Left lung (tissue), 10 donors: Measurements from ENCODE around the gene GPR141. TPM values are rescaled to one million over a fixed set of nuclear protein-coding genes. Genes with fewer than 3 reads are reported as not detected.

Experiments used
- ATAC-seq: fragments of 200-7000 bp; cut with Tn5 transposase; one replicate; pipeline ENCODE4 v1.9.1; 2020; ENCODE audit warnings: moderate library complexity
- DNase-seq, 4 donors: peaks; one replicate each; pipeline ENCODE4 v3.0.0-alpha.2; 2013 to 2020
- H3K27ac ChIP-seq, 2 donors: fragments of 200-600 bp; sonication (generic) in 1 of 2; one replicate each; pipeline versions ENCODE4 v1.5.0 to v1.8.0; 2020 to 2021
- H3K27me3 ChIP-seq, 2 donors: fragments of 200-600 bp; sonication (generic) in 1 of 2; one replicate each; pipeline versions ENCODE4 v1.5.0 to v1.8.0; 2020 to 2021
- H3K36me3 ChIP-seq, 2 donors: fragments of 200-600 bp; sonication (generic) in 1 of 2; one replicate each; pipeline versions ENCODE4 v1.5.0 to v1.8.0; 2020 to 2021
- H3K4me1 ChIP-seq, 2 donors: fragments of 200-600 bp; one replicate each; pipeline ENCODE4 v1.8.0; 2021
- H3K4me3 ChIP-seq, 2 donors: fragments of 200-600 bp; sonication (generic) in 1 of 2; one replicate each; pipeline versions ENCODE4 v1.5.0 to v1.8.0; 2020 to 2021; ENCODE audit warnings: mild to moderate bottlenecking in 1 of 2
- H3K9me3 ChIP-seq, 2 donors: fragments of 200-600 bp; sonication (generic) in 1 of 2; one replicate each; pipeline versions ENCODE4 v1.5.0 to v1.8.0; 2020 to 2021
- CTCF ChIP-seq, 2 donors: fragments of 200-600 bp; sonication (generic) in 1 of 2; IDR thresholded peaks; one replicate each; pipeline versions ENCODE4 v1.5.0 to v1.8.0; 2021; ENCODE audit warnings: antibody characterized with exemption in 2 of 2
- intact Hi-C, 2 donors: fragments of 100-400 bp; cut with DNase I; formaldehyde crosslinking; loops; one replicate each; pipeline versions ENCODE4 v1.11.2 to v1.14.2; 2022
- polyA plus RNA-seq, 6 donors: library from polyadenylated mRNA; unstranded; fragments of 120-200 nt; gene quantifications; one replicate each; pipeline ENCODE4 v1.2.1, GENCODE V29; 2013; ENCODE audit not compliant: insufficient read length in 6 of 6
- total RNA-seq, 2 donors: library from RNA; stranded (reverse); fragmentation: NEBNext Ultra II Directional; extraction: Animal tissue kit (Norgen Biotek cat#: 25700); gene quantifications; one replicate each; pipeline ENCODE4 v1.2.1, GENCODE V29; 2021
- donor health status: DM: no; HTN: yes; CAD: no.
- donor health status: DM: no; HTN: no; CAD: no.

Gene GPR141
- total and polyA plus RNA-seq, 8 donors, result 0.74 to 8.6 (median 1.3) TPM

GRCh38 chr7:37771801-37772200 lies 88.2 kb downstream of the GPR141 start:
- peak in 2 of 4 donors; percentile 6 to 18 for DNase-seq
- no peak overlapping the region for H3K4me3 ChIP-seq
- H3K4me1 ChIP-seq, result peaks cover 0 to 11% of the 10 kb centered on the region in 2 donors
- intact Hi-C loops, result no loop called here
- TF ChIP-seq CTCF (IDR thresholded peaks at IDR 0.05), result no peak
- H3K36me3 ChIP-seq, result no peaks in the 10 kb centered on the region
- peaks cover 0 to 11% of the 10 kb centered on the region in 2 donors for H3K9me3 ChIP-seq
- ATAC-seq, result no peak
- no peaks in the 10 kb centered on the region for H3K27me3 ChIP-seq
- no peak overlapping the region for H3K27ac ChIP-seq

GRCh38 chr7:37775921-37776320 lies 92.4 kb downstream of the GPR141 start:
- H3K4me3 ChIP-seq, result no peak overlapping the region
- H3K27me3 ChIP-seq, result no peaks in the 10 kb centered on the region
- intact Hi-C loops, result no loop called here
- no peak for TF ChIP-seq CTCF (IDR thresholded peaks at IDR 0.05)
- no peaks in the 10 kb centered on the region for H3K36me3 ChIP-seq
- no peak for ATAC-seq
- no peak for DNase-seq
- no peak overlapping the region for H3K27ac ChIP-seq
- no peaks in the 10 kb centered on the region for H3K4me1 ChIP-seq
- peaks cover 0 to 29% of the 10 kb centered on the region in 2 donors for H3K9me3 ChIP-seq

GRCh38 chr7:37781156-37781555 lies 97.6 kb downstream of the GPR141 start:
- ATAC-seq (no peak), DNase-seq (no peak)
- H3K36me3 ChIP-seq, result no peaks in the 10 kb centered on the region
- TF ChIP-seq CTCF (IDR thresholded peaks at IDR 0.05), result no peak
- no peaks in the 10 kb centered on the region for H3K4me1 ChIP-seq
- H3K27ac ChIP-seq, result no peak overlapping the region
- H3K4me3 ChIP-seq, result no peak overlapping the region
- no peaks in the 10 kb centered on the region for H3K27me3 ChIP-seq
- peaks cover 0 to 24% of the 10 kb centered on the region in 2 donors for H3K9me3 ChIP-seq
- intact Hi-C loops, result no loop called here

GRCh38 chr7:37782166-37782565 lies 98.6 kb downstream of the GPR141 start:
- DNase-seq (no peak), ATAC-seq (no peak)
- Histone ChIP-seq H3K27me3 (no peaks in the 10 kb centered on the region), H3K4me3 (no peak overlapping the region), H3K36me3 (no peaks in the 10 kb centered on the region), H3K9me3 (peaks cover 0 to 15% of the 10 kb centered on the region in 2 donors), H3K4me1 (peaks cover 0 to 3% of the 10 kb centered on the region in 2 donors), H3K27ac (no peak overlapping the region)
- intact Hi-C loops, result no loop called here
- TF ChIP-seq CTCF (IDR thresholded peaks at IDR 0.05), result no peak

GRCh38 chr7:37784015-37784414 lies 100.4 kb downstream of the GPR141 start:
- ATAC-seq, result no peak
- TF ChIP-seq CTCF (IDR thresholded peaks at IDR 0.05), result no peak
- intact Hi-C loops, result no loop called here

More at GRCh38 chr7:37784015-37784414, 100.4 kb downstream of the GPR141 start:
- Histone ChIP-seq H3K4me3 (no peak overlapping the region), H3K27me3 (no peaks in the 10 kb centered on the region), H3K36me3 (no peaks in the 10 kb centered on the region), H3K9me3 (no peaks in the 10 kb centered on the region), H3K27ac (no peak overlapping the region), H3K4me1 (peaks cover 0 to 4% of the 10 kb centered on the region in 2 donors)
- no peak for DNase-seq
